ENCODE measurements around the gene TFF2.

The TFF2 gene

DNA sequence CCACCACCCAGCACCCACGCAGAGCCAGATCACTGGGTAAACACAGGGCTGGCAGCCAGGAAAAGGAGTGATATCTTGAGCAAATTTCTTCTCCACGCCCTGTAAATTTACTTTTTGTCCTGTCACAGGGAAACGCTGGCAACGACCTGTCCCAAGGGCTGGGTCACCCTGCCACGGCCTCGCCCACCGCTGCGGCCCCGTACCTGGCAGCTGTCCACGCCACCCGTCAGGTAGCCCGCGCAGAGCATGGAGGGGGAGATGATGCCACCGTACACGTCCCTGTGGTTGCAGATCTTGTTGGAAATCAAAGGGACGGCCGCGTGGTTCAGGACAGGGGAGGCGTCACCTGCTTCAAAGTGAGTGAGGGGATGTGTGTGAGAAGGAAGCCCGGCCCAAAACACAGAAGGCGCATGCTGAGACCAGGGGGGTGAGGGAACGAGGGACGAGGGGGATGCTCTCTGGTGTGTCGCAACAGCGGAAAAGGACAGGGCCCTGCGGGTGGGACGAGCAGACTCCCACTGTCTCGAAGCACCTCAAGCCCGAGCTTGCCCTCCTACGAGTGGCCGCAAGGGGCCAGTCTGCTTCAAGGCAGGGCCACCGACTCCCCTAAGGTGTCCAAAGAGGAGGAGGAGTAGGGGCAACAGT, 25.7 kb upstream of the TFF2 start:
- no peak for DNase-seq (ENCODE audit: extremely low read depth, low read depth)
- peak; percentile 44 for TF ChIP-seq CTCF (IDR thresholded peaks at IDR 0.05; ENCODE audit: low read depth, low read length)

DNA sequence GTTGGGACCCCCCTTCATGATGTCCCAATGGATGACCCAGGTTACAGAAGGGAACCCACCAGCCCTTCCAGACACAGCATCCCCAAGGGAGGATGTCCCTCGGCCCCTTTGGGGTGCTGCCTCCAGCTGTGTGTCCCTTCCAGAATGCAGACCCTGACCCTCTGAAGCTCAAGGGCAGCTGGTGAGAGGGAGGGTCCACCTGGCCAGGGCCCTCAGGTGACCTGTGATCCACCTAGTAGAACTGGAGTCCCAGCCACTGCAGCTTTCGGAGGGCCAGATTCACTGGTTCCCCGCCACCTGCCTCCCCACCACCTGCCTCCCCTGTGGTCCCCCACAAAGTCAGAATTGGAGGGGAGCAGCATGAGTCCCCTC, 25.2 kb upstream of the TFF2 start:
- no peak for DNase-seq (ENCODE audit: extremely low read depth, low read depth)

DNA sequence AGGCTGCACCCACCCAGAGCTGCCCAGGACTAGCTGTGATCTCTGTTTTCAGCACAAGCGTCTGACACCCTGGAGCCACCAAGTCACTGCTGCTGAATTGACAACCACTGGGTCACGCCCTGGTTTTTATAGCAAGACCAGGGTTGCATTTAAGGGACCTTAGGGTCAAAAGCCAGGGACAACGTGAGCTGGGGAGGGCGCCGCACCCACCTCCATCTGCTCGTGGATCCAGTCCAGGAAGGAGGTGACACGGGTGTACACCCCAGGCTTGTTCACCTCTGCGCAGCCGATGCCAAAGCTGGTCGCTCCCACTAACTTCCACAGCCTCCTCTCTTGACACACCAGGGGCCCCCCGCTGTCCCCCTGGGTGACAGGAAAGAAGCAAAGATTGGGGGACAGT, 24.7 kb upstream of the TFF2 start:
- DNase-seq (ENCODE audit: extremely low read depth, low read depth), result no peak
- TF ChIP-seq CTCF (IDR thresholded peaks at IDR 0.05; ENCODE audit: low read depth, low read length), result no peak

More for the DNA sequence above, 25.2 kb upstream of the TFF2 start:
- no peak for TF ChIP-seq CTCF (IDR thresholded peaks at IDR 0.05; ENCODE audit: low read depth, low read length)

DNA sequence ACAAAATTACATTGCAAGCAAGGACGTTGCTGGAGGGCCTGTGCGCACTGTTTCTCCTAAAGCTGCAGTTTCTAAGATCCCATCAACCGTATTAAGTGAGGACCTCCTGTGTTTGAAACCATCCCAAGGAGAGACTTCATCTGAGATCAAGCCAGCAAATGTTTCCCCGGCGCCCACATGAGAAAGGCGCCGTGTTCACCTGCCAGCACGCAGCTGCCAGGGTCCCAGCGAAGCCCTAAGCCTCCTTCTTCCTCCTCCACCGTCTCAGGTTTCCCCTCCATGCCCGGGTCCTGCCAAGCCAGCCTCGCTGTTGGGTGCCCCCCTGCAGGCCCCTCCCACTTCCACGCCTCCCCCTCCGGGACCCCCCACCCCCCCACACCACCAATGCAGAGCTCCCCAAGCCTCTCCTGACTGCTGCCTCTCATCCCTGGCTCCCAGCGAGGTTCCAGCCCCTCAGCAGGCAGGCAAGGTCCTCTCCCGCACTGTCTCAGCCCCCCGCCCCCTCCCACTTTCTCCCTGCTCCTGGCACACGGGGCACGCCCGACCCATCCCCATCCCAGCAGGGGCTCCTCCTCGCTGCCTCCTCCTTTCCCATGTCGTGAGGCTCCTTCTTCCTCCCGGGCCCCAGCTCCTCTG, 24.2 kb upstream of the TFF2 start:
- no peak for TF ChIP-seq CTCF (IDR thresholded peaks at IDR 0.05; ENCODE audit: low read depth, low read length)
- no peak for DNase-seq (ENCODE audit: extremely low read depth, low read depth)

DNA sequence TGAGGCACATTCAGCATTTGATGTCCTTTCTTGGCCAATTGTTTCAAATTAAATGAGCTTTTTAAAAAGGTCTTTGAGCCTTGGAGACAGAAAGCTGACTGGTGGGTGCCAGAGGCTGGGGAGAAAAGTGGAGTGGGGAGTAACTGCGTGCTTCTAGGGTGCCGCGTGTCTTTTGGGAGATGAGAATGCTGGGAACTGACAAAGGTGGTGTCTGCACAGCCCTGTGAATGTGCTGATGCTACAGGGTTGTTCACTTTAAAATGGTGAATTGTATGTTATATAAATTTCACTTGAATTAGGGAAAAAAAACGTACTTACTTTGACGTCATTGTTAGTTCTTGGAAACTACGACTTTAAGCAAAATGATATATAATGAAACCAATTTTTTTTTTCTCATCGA, 23.7 kb upstream of the TFF2 start:
- no peak for DNase-seq (ENCODE audit: extremely low read depth, low read depth)
- TF ChIP-seq CTCF (IDR thresholded peaks at IDR 0.05; ENCODE audit: low read depth, low read length), result no peak

DNA sequence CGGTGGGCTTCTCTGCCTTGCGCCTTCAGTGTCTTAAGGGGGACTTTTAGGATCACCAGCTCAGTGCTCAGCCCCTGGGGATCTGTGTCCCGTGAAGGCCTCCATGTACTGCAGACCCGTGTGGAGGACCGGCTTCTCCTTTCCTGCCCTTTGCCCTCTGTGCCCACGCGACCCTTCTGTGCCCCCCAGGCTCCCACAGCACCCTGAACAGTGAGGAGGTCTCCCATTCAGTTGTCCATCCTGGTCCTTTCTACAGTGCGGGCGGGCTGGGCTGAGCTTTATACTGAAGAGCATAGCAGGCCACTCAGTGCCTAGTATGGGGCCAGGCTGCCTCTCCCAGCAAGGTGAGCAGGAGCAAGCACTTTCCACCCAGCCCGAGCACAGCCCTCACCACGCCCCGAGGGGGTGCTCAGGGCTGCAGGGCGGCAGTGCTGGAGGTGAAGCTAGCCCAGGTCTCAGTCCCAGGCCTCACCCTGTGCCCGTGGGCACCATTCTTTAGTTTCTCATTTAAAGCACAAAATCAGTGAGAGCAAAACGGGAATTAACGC, 23.2 kb upstream of the TFF2 start:
- no peak for DNase-seq (ENCODE audit: extremely low read depth, low read depth)
- TF ChIP-seq CTCF (IDR thresholded peaks at IDR 0.05; ENCODE audit: low read depth, low read length), result no peak

- DNase-seq (ENCODE audit: extremely low read depth, low read depth), result no peak
- no peak for TF ChIP-seq CTCF (IDR thresholded peaks at IDR 0.05; ENCODE audit: low read depth, low read length)
Measured at GRCh38 chr21:42373196-42373907, 22.6 kb upstream of the TFF2 start.
